GM13976 (cell line): ENCODE results near the gene ZNF639.

Experiments
- DNase-seq: peaks from one replicate; pipeline ENCODE4 v3.0.0; 2012; ENCODE audit warnings: low spot score
- in situ Hi-C: fragments of 300-500 bp; cut with MboI; formaldehyde crosslinking; loops from one replicate; pipeline ENCODE4 v1.12.0; 2022; ENCODE audit warnings: low sequenced_read_pairs, mixed read lengths, inconsistent platforms; ENCODE audit not compliant: unreplicated experiment
- TF ChIP-seq, protein P1 (sequence below): IDR thresholded peaks from 2 replicates; pipeline ENCODE4 v1.5.1; 2012; ENCODE audit warnings: borderline replicate concordance, mild to moderate bottlenecking; ENCODE audit not compliant: insufficient read depth; ENCODE audit errors: extremely low read depth, missing control alignments, control extremely low read depth

The ZNF639 gene

DNA sequence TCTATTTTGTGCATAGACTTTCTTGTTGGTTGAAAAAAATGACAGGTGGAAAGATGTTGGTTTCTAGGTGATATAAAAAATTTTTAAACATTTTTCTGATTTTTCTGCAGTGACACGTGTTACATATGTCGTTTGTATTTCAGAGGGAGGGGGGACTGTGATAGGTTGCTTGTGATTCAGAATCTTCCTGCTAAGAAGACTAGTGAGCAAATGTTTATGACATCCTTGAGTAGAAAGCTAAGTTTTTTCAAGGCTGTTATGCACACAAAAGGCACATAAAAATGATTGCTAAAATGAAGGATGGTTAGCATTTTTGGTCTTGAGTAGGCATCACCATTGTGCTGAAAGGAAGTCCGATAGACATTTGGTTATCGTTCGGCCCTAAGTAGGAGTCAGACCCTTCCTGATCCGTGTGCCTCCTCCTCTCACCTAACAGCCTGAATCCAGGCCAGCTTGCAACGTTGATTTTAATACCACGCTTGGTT, 1.5 kb downstream of the ZNF639 start:
- TF ChIP-seq, protein P1, sequence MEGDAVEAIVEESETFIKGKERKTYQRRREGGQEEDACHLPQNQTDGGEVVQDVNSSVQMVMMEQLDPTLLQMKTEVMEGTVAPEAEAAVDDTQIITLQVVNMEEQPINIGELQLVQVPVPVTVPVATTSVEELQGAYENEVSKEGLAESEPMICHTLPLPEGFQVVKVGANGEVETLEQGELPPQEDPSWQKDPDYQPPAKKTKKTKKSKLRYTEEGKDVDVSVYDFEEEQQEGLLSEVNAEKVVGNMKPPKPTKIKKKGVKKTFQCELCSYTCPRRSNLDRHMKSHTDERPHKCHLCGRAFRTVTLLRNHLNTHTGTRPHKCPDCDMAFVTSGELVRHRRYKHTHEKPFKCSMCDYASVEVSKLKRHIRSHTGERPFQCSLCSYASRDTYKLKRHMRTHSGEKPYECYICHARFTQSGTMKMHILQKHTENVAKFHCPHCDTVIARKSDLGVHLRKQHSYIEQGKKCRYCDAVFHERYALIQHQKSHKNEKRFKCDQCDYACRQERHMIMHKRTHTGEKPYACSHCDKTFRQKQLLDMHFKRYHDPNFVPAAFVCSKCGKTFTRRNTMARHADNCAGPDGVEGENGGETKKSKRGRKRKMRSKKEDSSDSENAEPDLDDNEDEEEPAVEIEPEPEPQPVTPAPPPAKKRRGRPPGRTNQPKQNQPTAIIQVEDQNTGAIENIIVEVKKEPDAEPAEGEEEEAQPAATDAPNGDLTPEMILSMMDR: no peak
- in situ Hi-C loops: loop anchor here (25.0 kb wide), 1 partner anchor 887 kb away; no protein-coding TSS in a partner anchor
- DNase-seq: peak; percentile 50

DNA sequence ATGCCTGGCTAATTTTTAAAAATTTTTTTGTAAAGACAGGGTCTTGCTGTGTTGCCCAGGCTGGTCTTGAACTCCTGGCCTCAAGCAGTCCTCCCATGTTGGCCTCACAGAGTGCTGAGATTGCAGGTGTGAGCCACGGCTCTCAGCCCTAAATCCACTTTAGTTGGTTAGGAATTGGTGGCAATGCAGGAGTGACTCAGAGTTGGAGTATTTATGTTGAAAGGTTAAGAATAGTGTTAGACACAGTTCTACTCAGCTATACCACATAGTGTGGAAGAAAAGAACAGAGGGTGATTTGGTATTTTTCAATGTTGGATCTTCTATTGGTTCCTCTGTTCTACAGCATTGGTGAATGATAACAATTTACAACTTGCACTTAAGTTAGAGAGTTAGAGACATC, 7.6 kb downstream of the ZNF639 start:
- in situ Hi-C loops: loop anchor here (10.0 kb wide), 1 partner anchor 234 kb away; the partner anchor contains the start of gene ACTL6A

DNA sequence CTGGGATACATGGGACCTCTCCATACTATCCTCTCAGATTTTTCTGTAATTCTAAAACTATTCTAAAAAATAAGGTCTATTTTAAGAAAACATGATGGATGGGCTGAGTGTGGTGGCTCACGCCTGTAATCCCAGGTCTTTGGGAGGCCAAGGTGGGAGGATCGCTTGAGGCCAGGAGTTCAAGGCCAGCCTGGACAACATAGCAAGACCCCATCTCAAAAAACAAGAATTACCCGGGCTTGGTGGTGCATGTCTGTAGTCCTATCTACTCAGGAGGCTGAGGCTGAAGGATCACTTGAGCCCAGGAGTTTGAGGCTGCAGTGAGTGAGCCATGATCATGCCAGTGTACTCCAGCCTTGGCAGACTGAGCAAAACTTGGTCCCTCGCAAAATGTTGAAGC, 9.4 kb downstream of the ZNF639 start:
- in situ Hi-C loops: loop anchor here (10.0 kb wide), 1 partner anchor 233 kb away; the partner anchor contains the start of gene ACTL6A
- TF ChIP-seq, protein P1: no peak

More for the DNA sequence above, 7.6 kb downstream of the ZNF639 start:
- TF ChIP-seq, protein P1: no peak
- DNase-seq: no peak

DNA sequence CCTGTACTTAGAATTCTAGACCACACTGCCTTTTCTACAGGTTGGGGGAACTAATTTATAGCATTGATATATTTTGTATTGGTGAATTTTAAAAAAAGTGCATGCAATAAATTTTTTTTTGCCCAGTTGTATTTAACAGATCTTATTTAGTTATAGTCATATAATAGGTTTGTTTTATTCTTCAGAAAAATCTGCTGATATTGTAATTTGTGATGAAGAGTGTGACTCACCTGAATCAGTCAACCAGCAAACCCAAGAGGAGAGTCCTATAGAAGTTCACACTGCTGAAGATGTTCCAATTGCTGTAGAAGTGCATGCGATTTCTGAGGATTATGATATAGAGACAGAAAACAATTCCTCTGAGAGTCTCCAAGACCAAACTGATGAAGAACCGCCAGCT, 10.3 kb downstream of the ZNF639 start:
- TF ChIP-seq, protein P1: no peak
- in situ Hi-C loops: loop anchor here (10.0 kb wide), 1 partner anchor 232 kb away; the partner anchor contains the start of gene ACTL6A
- DNase-seq: no peak

More for the DNA sequence above, 9.4 kb downstream of the ZNF639 start:
- no peak for DNase-seq

DNA sequence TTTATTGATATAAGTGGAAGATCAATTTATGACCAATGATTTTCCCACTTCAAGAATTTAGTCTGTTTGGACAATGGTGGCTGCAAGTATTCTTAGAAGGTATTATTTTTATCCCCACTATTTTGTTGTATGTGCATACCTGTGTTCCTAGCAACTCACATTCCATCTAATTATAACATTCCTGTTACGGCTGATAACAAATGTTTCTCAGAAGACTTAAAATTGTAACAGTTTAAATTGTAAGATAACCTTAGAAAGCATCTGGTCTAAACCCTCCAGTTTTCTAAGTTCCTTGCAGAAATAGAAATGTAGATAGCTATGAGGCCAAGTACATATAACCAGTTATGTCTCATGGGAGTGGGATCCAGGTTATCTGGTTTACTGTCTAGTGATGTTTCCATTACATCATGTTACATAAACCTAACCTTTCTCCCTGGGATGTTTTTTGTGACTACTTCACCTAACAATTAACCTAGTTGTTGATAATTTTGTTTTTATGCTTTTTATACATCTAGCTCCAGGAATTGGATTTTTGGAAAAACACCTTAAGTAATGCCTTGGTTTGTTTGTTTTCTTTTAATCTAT, 13.6 kb downstream of the ZNF639 start:
- DNase-seq: no peak
- in situ Hi-C loops: loop anchor here (10.0 kb wide), 1 partner anchor 228 kb away; the partner anchor contains the start of gene ACTL6A
- TF ChIP-seq, protein P1: no peak

DNA sequence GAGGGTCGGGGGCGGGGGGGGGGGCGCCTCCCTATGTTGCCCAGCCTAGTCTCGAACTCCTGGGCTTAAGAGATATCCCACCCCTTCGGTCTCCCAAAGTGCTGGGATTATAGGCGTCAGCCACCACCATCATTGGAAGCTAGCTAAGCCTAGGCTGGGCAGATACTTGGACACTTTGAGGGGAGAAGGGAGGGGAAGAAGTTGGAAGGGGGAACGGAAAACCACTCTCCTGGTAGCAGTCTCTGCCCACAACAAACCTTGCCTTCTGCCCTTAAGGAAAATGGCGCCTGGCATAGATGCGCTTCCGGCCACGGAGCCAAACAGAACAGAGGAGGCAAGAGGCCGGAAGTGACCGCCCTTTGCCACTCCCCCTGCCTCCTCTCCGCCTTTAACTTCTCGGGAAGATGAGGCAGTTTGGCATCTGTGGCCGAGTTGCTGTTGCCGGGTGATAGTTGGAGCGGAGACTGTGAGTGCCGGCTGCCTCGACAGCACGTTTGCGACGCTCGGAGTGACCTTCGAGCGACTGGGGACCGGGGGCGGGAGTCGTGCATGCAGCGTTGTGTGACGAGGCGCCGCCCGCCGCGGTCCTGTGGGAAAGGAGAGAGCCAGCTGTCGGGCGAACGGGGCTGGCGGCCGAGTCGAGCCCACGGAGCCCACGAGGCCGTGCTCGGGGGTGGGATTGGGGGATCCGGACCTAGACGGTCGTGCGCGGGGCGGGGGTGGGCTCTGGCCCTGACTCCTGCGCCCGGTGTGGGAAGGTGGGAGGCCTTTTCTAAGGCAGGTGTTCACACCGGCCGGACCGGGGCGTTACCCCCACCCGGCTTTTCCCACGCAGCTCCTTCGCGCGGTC, 24.7 kb downstream of the ZNF639 start, which contains the start of gene MFN1:
MFN1 (plus strand) TSS at position 365 of the 850 bp plus-strand sequence. CDS start 1,143 bp downstream, outside the sequence.
- in situ Hi-C loops: no loop called here
- TF ChIP-seq, protein P1: no peak
- DNase-seq: peak; percentile 93
